GM10266 (cell line): ENCODE results near the gene LHFPL3.

Experiments used
- DNase-seq: peaks from one replicate; pipeline ENCODE4 v3.0.0; 2012; ENCODE audit errors: extremely low spot score
- TF ChIP-seq, protein P1 (sequence below): IDR thresholded peaks from 2 replicates; pipeline ENCODE4 v1.5.1; 2012; ENCODE audit warnings: mild to moderate bottlenecking, low read depth; ENCODE audit not compliant: control insufficient read depth, insufficient read depth; ENCODE audit errors: missing control alignments

Gene LHFPL3

DNA sequence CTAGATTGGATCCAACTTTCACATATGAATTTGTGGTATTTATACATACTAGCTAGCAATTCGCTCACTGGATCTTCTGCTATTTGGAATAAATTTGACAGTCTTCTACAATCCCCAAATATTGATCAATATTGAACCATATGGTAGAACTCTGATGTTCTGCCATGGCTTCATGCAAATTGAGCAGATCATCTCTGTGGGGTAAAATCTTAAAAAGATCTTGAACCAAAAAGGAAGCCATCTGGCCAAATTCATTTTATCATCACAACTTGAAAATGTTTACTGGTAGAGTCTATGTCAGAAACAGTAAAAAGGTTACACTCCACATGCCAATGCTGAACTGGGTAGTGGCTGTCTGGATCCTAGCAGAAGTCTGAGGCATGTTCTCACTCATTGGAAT, 80.0 kb downstream of the LHFPL3 start:
- TF ChIP-seq, protein P1, sequence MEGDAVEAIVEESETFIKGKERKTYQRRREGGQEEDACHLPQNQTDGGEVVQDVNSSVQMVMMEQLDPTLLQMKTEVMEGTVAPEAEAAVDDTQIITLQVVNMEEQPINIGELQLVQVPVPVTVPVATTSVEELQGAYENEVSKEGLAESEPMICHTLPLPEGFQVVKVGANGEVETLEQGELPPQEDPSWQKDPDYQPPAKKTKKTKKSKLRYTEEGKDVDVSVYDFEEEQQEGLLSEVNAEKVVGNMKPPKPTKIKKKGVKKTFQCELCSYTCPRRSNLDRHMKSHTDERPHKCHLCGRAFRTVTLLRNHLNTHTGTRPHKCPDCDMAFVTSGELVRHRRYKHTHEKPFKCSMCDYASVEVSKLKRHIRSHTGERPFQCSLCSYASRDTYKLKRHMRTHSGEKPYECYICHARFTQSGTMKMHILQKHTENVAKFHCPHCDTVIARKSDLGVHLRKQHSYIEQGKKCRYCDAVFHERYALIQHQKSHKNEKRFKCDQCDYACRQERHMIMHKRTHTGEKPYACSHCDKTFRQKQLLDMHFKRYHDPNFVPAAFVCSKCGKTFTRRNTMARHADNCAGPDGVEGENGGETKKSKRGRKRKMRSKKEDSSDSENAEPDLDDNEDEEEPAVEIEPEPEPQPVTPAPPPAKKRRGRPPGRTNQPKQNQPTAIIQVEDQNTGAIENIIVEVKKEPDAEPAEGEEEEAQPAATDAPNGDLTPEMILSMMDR = no peak
- no peak for DNase-seq

DNA sequence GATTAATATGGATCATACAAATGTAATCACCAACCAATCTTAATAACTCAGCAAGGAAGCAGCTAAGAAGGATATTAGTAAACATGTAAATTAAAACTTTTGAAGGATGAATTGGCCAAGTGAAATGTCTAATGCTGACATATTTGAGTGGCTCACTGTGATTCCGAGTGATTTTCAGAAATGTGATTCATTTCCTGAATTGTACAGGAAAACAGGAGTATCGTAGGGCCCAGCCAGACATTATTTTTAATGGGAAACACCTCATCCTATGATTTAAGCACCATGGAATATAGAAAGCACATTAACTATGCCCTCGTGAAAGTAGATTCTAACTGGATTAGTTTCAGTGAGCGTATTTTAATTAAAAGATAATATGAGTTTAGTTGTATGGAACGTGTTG, 82.3 kb downstream of the LHFPL3 start:
- no peak for DNase-seq
- TF ChIP-seq, protein P1 = no peak

DNA sequence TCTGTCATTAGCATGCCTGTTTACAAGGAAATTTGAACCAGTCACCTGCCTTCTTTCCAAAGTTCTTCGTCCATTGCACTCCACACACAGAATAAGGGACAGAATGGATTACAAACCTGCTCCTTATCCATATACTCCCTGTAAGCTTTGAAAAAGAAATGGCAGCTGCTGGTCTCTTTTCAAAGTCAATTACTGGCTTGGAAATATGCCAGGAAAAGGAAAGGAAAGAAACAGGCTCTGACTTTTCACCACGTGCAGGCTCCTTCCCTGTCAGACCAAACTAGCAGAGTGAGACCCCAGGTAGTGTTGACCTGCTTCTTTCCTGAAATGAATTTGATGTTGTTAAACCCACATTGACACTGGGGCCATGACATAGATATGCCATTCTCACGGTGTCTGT, 84.5 kb downstream of the LHFPL3 start:
- TF ChIP-seq, protein P1 = no peak
- no peak for DNase-seq

DNA sequence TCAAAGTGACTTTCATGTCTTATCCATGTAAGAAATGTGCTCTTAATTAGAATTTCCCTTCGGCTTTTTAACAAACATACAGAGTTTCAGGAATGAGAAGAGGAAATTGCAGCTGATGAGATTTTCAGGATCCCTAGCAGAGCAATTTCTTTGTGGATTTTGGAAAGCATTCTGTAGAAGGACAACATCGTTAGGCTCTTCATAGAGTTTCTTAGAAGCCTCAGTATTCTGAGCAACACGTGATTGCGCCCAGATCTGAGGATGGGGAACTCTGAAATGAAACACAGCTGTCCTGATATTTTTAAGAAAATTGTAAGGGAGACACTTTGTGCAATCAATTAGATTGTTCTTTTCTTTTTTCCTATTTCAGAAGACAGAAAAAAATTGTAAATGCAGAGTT, 85.8 kb downstream of the LHFPL3 start:
- TF ChIP-seq, protein P1 = no peak
- no peak for DNase-seq

DNA sequence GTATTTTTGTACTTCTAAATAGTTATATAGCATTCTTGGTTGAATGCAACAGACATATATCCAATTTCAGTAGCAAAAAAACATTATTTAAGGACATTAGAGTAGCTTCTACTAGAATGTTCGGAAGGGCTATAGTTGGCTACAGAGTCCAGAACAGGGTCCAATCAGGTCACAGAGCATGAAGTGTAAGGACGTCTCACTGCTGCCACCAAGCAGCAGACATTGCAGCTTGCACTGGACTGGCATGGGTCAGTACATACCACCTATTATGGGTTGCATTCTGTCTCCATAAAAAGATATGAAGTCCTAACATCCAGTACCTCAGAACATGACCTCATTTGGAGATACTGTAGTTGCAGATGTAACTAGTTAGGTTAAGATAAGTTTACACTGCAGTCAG, 87.3 kb downstream of the LHFPL3 start:
- DNase-seq = no peak
- TF ChIP-seq, protein P1 = no peak

DNA sequence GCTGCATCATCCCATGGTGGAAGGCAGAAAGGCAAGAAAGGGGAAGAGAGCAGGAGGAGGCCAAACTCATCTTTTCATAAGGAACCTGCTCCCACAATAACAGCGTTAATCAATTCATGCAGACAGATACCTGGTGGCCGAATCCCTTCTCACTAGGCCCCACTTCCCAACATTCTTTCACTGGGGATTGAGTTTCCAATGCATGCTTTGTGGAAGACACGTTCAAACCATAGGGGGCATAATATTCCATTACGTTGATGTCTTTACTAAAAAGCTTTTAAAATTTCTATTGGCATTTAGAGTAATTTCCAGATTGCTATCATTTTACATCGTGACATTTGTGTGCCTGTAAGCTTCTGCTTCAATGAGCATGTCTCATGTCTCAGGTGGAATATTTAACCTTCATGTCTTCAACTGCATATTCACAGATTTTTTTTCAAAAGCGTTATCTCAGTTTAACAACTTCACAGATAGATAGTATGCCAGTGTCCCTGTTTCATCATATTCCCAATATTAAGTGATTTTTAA, 88.5 kb downstream of the LHFPL3 start:
- no peak for DNase-seq
- TF ChIP-seq, protein P1 = no peak

DNA sequence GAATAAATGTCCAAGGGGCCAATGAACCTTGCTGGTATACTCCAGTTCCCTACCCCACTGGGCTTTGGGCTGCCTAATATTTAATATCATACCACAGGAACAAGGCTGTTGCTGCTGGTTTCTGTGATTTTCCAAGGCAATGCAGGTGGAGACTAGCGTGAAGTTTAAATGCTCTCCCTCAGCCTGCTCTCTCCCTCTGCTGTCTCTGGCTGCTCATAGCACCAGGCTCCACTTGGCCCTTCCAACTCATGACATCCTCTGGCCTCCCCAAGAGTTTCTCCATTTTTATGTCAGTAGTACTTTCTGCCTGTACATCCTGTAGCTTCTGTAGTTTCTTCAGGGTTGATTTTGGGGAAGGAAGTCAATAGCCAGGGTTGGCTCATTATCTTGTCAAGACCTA, 103.5 kb downstream of the LHFPL3 start:
- TF ChIP-seq, protein P1 = no peak
- no peak for DNase-seq
